Psoas muscle (tissue), 8 donors: ENCODE results near the gene VPS13D. TPM values are rescaled to one million over a fixed set of nuclear protein-coding genes. Genes with fewer than 3 reads are reported as not detected.

ENCODE experiments used
- ATAC-seq, 4 donors: fragments of 200-7000 bp; cut with Tn5 transposase; one replicate each; pipeline ENCODE4 v1.9.1; 2020; ENCODE audit warnings: moderate library complexity in 3 of 4, mild to moderate bottlenecking in 2 of 4
- DNase-seq, 2 donors: peaks; one replicate each; pipeline ENCODE4 v3.0.0-alpha.2; 2020
- H3K27ac ChIP-seq: fragments of 200-600 bp; one replicate; pipeline ENCODE4 v1.8.0; 2022
- H3K27me3 ChIP-seq, 3 donors: fragments of 200-600 bp in 1 of 3; one replicate each; pipeline versions ENCODE4 v1.6.1 to v1.8.0; 2013 to 2022; ENCODE audit warnings: low read length in 2 of 3, mild to moderate bottlenecking in 2 of 3, moderate library complexity in 1 of 3; ENCODE audit not compliant: insufficient read depth in 3 of 3
- H3K36me3 ChIP-seq, 2 donors: fragments of 200-600 bp in 1 of 2; one replicate each; pipeline versions ENCODE4 v1.6.1 to v1.8.0; 2013 to 2022; ENCODE audit warnings: low read depth in 1 of 2, mild to moderate bottlenecking in 1 of 2, moderate library complexity in 1 of 2; ENCODE audit not compliant: insufficient read depth in 1 of 2
- H3K4me1 ChIP-seq: fragments of 200-600 bp; one replicate; pipeline ENCODE4 v1.8.0; 2022
- H3K4me3 ChIP-seq: fragments of 200-600 bp; one replicate; pipeline ENCODE4 v1.8.0; 2022; ENCODE audit warnings: mild to moderate bottlenecking
- H3K9me3 ChIP-seq: fragments of 200-600 bp; one replicate; pipeline ENCODE4 v1.8.0; 2022
- WGBS, 3 donors: extraction: QIAGEN DNeasy Blood & Tissue Kit; methylation state at CpG; one replicate each; pipeline versions ENCODE4 v1.1.6 to v1.1.7; 2013; 5-methylcytosine and 5-hydroxymethylcytosine counted together
- intact Hi-C, 2 donors: fragments of 100-400 bp; cut with DNase I; formaldehyde crosslinking; loops; one replicate each; pipeline versions ENCODE4 v1.11.0 to v1.14.2; 2022
- polyA plus RNA-seq, 3 donors: library from polyadenylated mRNA; stranded (reverse); fragments of 200-250 nt; gene quantifications; one replicate each; pipeline ENCODE4 v1.2.3, GENCODE V29; 2013
- total RNA-seq, 4 donors: library from RNA; stranded (reverse); fragmentation: NEBNext Ultra II Directional in 2 of 4; extraction: Animal tissue kit (Norgen Biotek cat#: 25700) in 2 of 4; gene quantifications; one replicate each; pipeline versions ENCODE4 v1.2.1 to v1.2.4, GENCODE V29; 2021 to 2023
- TF ChIP-seq, protein P1 (sequence below): fragments of 200-600 bp; IDR thresholded peaks from one replicate; pipeline ENCODE4 v1.8.0; 2022; ENCODE audit warnings: antibody characterized with exemption
- donor health status: healthy with polysubstance abuse.
- donor health status: DM: no; HTN: no; CAD: no; lungs with moderate emphysema.
- donor health status: Bipolar disorder and iron deficiency.
- donor health status: healthy.
- donor health status: DM: yes; HTN: yes; CAD: no.
- donor health status: DM: no; HTN: no; CAD: no.
- donor health status: DM: no; HTN: no; CAD: no.
- donor health status: DM: yes; HTN: yes; CAD: no.

Gene VPS13D
- total and polyA plus RNA-seq, 7 donors = 19.9 to 69.1 (median 45.3) TPM

DNA sequence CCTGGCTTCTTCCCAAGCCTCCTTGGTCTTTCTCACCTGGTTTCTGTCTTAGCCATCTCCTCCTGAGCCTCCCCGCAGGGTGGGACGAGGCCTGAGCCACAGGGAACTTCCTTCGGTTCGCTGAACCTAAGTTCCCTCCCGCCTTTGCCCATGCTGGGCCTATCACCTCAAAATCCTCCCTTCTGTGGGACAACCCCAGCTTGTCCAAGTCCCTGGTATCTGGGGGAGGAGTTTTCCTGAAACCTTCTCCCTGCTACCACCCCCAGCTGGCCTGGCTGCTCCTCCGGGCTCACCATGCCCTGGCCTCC, 27.7 kb upstream of the VPS13D start:
- Histone ChIP-seq H3K4me3 (no peak overlapping the region), H3K27me3 (peaks cover 0 to 5% (median 1%) of the 10 kb centered on the region in 3 donors), H3K4me1 (no peaks in the 10 kb centered on the region), H3K9me3 (no peaks in the 10 kb centered on the region), H3K27ac (no peak overlapping the region), H3K36me3 (peaks cover 0 to 22% of the 10 kb centered on the region in 2 donors)
- 84 to 93% (median 93%) methylated on average over 6 of the region's 6 CpGs for WGBS, 3 donors
- no peak for DNase-seq
- ATAC-seq = no peak
- intact Hi-C loops = no loop called here
- TF ChIP-seq, protein P1, sequence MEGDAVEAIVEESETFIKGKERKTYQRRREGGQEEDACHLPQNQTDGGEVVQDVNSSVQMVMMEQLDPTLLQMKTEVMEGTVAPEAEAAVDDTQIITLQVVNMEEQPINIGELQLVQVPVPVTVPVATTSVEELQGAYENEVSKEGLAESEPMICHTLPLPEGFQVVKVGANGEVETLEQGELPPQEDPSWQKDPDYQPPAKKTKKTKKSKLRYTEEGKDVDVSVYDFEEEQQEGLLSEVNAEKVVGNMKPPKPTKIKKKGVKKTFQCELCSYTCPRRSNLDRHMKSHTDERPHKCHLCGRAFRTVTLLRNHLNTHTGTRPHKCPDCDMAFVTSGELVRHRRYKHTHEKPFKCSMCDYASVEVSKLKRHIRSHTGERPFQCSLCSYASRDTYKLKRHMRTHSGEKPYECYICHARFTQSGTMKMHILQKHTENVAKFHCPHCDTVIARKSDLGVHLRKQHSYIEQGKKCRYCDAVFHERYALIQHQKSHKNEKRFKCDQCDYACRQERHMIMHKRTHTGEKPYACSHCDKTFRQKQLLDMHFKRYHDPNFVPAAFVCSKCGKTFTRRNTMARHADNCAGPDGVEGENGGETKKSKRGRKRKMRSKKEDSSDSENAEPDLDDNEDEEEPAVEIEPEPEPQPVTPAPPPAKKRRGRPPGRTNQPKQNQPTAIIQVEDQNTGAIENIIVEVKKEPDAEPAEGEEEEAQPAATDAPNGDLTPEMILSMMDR = no peak

DNA sequence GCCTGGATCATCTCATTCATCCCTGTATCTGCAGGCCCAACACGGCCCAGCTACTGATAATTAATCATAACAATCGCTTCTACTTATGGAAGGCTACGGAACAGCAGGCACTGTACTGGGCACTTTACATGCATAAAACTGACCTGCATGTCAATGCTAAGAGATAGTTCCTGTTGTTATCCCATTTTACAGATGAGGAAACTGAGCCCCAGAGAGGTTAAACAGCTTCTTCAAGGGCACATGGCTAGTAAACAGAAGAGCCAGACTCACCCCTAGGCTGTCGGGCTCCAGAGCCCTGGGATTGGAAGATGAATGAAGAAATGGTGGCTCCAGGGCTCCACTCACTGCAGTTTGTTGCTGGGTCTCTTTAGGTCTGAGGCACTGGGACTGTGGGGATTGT, 27.3 kb upstream of the VPS13D start:
- intact Hi-C loops = no loop called here
- H3K4me3 ChIP-seq = no peak overlapping the region
- no peaks in the 10 kb centered on the region for H3K4me1 ChIP-seq
- DNase-seq (no peak), ATAC-seq (no peak)
- H3K36me3 ChIP-seq = peaks cover 0 to 23% of the 10 kb centered on the region in 2 donors
- peaks cover 0 to 5% (median 1%) of the 10 kb centered on the region in 3 donors for H3K27me3 ChIP-seq
- WGBS, 3 donors = 89 to 95% (median 93%) methylated on average over 4 of the region's 4 CpGs
- no peaks in the 10 kb centered on the region for H3K9me3 ChIP-seq
- TF ChIP-seq, protein P1 = no peak
- no peak overlapping the region for H3K27ac ChIP-seq

DNA sequence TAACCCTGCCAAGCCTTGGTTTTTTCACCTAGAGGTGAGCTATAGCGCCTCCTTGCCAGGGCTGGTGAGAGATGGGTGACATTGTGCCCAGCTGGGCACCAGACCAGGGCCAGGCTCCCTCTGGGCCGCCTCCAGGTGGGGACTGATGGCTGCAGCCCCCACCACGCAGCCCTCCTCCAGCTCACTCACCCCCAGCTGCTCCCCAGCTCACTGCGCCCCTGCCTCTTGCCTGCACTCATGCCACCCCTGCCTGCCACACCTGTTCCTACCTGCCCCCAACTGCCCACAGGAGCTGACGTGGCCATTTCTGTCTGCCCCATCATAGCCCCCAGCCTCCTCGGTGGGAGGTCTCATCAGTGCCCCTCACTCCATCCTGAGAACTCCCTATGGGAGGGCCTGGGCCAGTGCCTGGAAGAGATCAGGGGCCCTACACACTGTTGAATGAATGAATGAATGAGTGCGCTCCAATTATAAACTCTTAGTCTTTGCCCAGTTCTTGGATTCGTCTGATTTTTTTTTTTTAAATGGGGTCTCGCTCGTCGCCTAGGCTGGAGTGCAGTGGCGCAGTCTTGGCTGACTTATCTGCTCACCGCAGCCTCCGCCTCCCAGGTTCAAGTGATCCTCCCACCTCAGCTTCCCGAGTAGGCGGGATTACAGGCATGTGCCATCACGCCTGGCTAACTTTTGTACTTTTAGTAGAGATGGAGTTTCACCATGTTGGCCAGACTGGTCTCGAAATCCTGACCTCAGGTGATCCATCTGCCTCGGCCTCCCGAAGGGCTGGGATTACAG, 26.4 kb upstream of the VPS13D start:
- Histone ChIP-seq H3K9me3 (no peaks in the 10 kb centered on the region), H3K4me3 (no peak overlapping the region), H3K36me3 (peaks cover 0 to 23% of the 10 kb centered on the region in 2 donors), H3K27me3 (peaks cover 0 to 5% (median 1%) of the 10 kb centered on the region in 3 donors), H3K27ac (no peak overlapping the region), H3K4me1 (no peaks in the 10 kb centered on the region)
- 90 to 92% (median 90%) methylated on average over 20 of the region's 20 CpGs for WGBS, 3 donors
- ATAC-seq = no peak
- intact Hi-C loops = no loop called here
- DNase-seq = no peak
- TF ChIP-seq, protein P1 = no peak

DNA sequence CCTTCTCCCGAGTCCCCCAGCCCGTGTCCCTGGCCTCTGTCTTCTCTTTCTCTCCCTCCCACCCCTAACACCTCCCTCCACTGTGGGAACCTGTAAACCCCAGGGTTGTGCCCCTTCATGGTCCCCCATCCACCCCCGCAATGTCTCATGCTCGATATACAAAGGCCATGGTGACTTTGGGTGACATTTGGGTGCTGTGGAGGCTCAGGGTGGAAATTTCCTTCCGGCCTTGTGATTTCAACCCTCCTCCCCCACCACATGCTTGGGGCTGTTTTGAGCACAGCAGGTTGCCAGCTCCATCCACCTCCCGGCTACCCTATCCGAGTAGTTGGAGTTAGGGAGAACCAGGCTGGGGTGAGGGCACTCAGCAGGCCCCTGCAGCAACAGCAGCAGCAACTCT, 25.7 kb upstream of the VPS13D start:
- DNase-seq = no peak
- Histone ChIP-seq H3K4me1 (no peaks in the 10 kb centered on the region), H3K36me3 (peaks cover 0 to 23% of the 10 kb centered on the region in 2 donors), H3K27ac (no peak overlapping the region), H3K27me3 (peaks cover 0 to 2% (median 1%) of the 10 kb centered on the region in 3 donors), H3K4me3 (no peak overlapping the region), H3K9me3 (no peaks in the 10 kb centered on the region)
- WGBS, 3 donors = 85 to 92% (median 91%) methylated on average over 7 of the region's 7 CpGs
- TF ChIP-seq, protein P1 = no peak
- intact Hi-C loops = no loop called here
- no peak for ATAC-seq
